ENCODE measurements around the gene KLK4. TPM values are rescaled to one million over a fixed set of nuclear protein-coding genes. Genes with fewer than 3 reads are reported as not detected.

Gene KLK4
- total and polyA plus RNA-seq, 2 donors (not counting 3 experiments of a cell fraction or from before 2014, with no cell fraction given): not detected

DNA sequence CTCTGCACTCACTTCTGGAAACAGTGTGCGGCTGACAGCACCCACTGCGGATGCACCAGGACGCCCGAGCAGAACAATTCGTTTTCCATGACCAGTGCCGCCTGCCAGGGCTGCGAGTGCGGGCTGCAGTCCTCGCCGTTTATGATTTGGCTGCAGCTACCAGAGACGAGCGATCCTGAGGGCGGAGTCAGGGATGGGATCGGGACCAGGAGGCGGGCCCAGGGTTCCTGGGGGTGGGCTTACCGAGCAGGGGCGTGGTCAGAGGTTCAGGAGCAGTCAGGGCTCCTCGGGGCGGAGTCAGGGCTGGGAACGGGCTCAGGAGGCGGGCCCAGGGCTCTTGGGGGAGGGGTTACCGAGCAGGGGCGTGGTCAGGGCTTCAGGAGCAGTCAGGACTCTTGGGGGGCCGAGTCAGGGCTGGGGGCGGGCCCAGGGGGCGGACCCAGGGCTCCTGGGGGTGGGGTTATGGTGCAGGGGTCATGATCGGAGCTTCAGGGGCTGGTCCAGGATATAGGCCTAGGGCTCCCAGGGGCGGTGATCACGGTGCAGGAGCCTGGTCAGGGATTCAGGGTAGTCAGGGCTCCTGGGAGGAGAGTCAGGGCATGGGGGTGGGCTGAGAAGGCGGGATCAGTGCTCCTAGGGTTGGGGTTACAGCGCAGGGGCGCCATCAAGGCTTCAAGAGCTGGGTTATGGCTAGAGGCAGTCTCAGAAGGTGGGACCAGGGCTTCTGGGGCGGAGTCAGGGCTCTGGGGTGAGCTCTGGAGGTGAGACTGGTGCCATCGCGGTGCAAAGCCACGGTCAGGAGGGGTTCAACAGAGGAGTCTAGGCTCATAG is 1.7 kb downstream of the KLK4 start:
- intact Hi-C loops (cut with micrococcal nuclease): loop anchor here (10.0 kb wide), 1 partner anchor 1185 kb away; the partner anchor contains the start of gene ZNF841
- CTCF ChIA-PET: interaction anchor here (1.4 to 3.4 kb wide), 3 partner anchors 13 to 205 kb away, joined by 4 to 24 read pairs (median 5); no protein-coding TSS in a partner anchor
- Histone ChIP-seq H2AFZ (ENCODE audit: low read depth, low read length) (no peak overlapping the region), H3K4me1 (ENCODE audit: control insufficient read depth, extremely low read depth, insufficient read depth, low read length) (no peaks in the 10 kb centered on the region), H4K20me1 (replicated peaks; ENCODE audit: control insufficient read depth, extremely low read depth, insufficient read depth, low read length) (no peaks in the 10 kb centered on the region), H3K27me3 (ENCODE audit: control insufficient read depth in 2 of 2, insufficient read depth in 2 of 2, low read length in 2 of 2) (peaks cover 18 to 24% of the 10 kb centered on the region in 2 experiments), H3K27ac (ENCODE audit: insufficient read depth, low read depth, low read length) (no peak overlapping the region), H3K36me3 (ENCODE audit: control insufficient read depth in 2 of 2, extremely low read depth in 1 of 2, insufficient read depth in 2 of 2, low read length in 2 of 2) (no peaks in the 10 kb centered on the region), H3K9me1 (replicated peaks; ENCODE audit: control insufficient read depth, extremely low read depth, insufficient read depth, low read length) (no peaks in the 10 kb centered on the region), H3K4me2 (ENCODE audit: insufficient read depth, low read length) (no peak overlapping the region), H3K79me2 (ENCODE audit: control insufficient read depth, insufficient read depth, low read length) (no peaks in the 10 kb centered on the region), H3K4me3 (replicated peaks in 1 of 3; ENCODE audit: insufficient read depth in 1 of 3, low read depth in 1 of 3, low read length in 3 of 3) (no peak overlapping the region), H3K9me3 (replicated peaks; ENCODE audit: control insufficient read depth, insufficient read depth, low read length) (no peaks in the 10 kb centered on the region), H3K9ac (replicated peaks; ENCODE audit: extremely low read depth, insufficient read depth, low read length) (no peak overlapping the region)
- FAIRE-seq: no peak
- no peak for TF ChIP-seq POLR2A (IDR thresholded peaks at IDR 0.05; ENCODE audit: low read depth, low read length)
- TF ChIP-seq EZH2 (IDR thresholded peaks at IDR 0.05; ENCODE audit: borderline replicate concordance, low read depth, low read length, severe bottlenecking): no peak
- TF ChIP-seq GATA2 (IDR thresholded peaks at IDR 0.05; ENCODE audit: insufficient read depth, insufficient read length, low read depth, low read length): no peak
- no peak for TF ChIP-seq POLR2AphosphoS5 (IDR thresholded peaks at IDR 0.05; ENCODE audit: insufficient read depth, low read depth, low read length)
- POLR2A ChIA-PET: no interaction called here
- dilution Hi-C loops (cut with MboI; ENCODE audit: extremely low pct_ligation_motif_present, low sequenced_read_pairs): no loop called here
- no TSS peak for BruUV-seq (replicated peaks)
- peak; percentile 47 for DNase-seq (ENCODE audit: low read depth, low spot score)

DNA sequence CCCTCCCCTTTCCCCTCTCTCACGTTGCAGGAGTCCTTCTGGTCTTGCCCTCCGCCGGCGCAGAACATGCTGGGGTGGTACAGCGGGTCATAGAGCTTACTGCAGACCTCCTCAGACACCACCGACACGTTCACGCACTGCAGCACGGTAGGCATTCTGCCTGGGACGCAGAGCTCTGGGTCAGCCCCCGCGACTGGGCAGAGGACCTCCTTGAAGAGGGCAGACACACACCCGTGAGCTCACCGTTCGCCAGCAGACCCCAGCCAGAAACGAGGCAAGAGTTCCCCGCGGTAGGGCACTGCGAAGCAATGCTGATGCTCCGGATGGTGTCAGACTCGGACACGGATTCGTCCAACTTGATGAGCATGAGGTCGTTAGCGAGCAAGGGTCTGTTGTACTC is 2.9 kb downstream of the KLK4 start:
- no peak overlapping the region for H3K4me3 ChIP-seq (replicated peaks in 1 of 3; ENCODE audit: insufficient read depth in 1 of 3, low read depth in 1 of 3, low read length in 3 of 3)
- no TSS peak for BruUV-seq (replicated peaks)
- no peak overlapping the region for H2AFZ ChIP-seq (ENCODE audit: low read depth, low read length)
- no peaks in the 10 kb centered on the region for H3K36me3 ChIP-seq (ENCODE audit: control insufficient read depth in 2 of 2, extremely low read depth in 1 of 2, insufficient read depth in 2 of 2, low read length in 2 of 2)
- FAIRE-seq: no peak
- ChIA-PET POLR2A (no interaction called here), CTCF (interaction anchor here (1.4 to 3.4 kb wide), 3 partner anchors 14 to 204 kb away, joined by 4 to 24 read pairs (median 5); no protein-coding TSS in a partner anchor)
- no peaks in the 10 kb centered on the region for H3K4me1 ChIP-seq (ENCODE audit: control insufficient read depth, extremely low read depth, insufficient read depth, low read length)
- no peaks in the 10 kb centered on the region for H3K9me3 ChIP-seq (replicated peaks; ENCODE audit: control insufficient read depth, insufficient read depth, low read length)
- no peaks in the 10 kb centered on the region for H3K79me2 ChIP-seq (ENCODE audit: control insufficient read depth, insufficient read depth, low read length)
- TF ChIP-seq MYC (IDR thresholded peaks at IDR 0.05; ENCODE audit: low read depth, low read length): no peak
- TF ChIP-seq JUN (IDR thresholded peaks at IDR 0.05; ENCODE audit: borderline replicate concordance, insufficient read depth, insufficient read length, low read depth): no peak
- no peak for TF ChIP-seq POLR2AphosphoS5 (IDR thresholded peaks at IDR 0.05; ENCODE audit: insufficient read depth, low read depth, low read length)
- TF ChIP-seq MAX (IDR thresholded peaks at IDR 0.05; ENCODE audit: insufficient read depth, insufficient read length): no peak
- no peak for TF ChIP-seq GATA2 (IDR thresholded peaks at IDR 0.05; ENCODE audit: insufficient read depth, insufficient read length, low read depth, low read length)
- TF ChIP-seq, protein P1, sequence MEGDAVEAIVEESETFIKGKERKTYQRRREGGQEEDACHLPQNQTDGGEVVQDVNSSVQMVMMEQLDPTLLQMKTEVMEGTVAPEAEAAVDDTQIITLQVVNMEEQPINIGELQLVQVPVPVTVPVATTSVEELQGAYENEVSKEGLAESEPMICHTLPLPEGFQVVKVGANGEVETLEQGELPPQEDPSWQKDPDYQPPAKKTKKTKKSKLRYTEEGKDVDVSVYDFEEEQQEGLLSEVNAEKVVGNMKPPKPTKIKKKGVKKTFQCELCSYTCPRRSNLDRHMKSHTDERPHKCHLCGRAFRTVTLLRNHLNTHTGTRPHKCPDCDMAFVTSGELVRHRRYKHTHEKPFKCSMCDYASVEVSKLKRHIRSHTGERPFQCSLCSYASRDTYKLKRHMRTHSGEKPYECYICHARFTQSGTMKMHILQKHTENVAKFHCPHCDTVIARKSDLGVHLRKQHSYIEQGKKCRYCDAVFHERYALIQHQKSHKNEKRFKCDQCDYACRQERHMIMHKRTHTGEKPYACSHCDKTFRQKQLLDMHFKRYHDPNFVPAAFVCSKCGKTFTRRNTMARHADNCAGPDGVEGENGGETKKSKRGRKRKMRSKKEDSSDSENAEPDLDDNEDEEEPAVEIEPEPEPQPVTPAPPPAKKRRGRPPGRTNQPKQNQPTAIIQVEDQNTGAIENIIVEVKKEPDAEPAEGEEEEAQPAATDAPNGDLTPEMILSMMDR (IDR thresholded peaks at IDR 0.05; ENCODE audit: extremely low read depth in 1 of 2, insufficient read depth in 1 of 2, low read depth in 1 of 2, low read length in 2 of 2): no peak
- TF ChIP-seq EZH2 (IDR thresholded peaks at IDR 0.05; ENCODE audit: borderline replicate concordance, low read depth, low read length, severe bottlenecking): no peak
- TF ChIP-seq POLR2A (IDR thresholded peaks at IDR 0.05; ENCODE audit: low read depth, low read length): no peak
- TF ChIP-seq FOS (IDR thresholded peaks at IDR 0.05; ENCODE audit: borderline replicate concordance, insufficient read depth, low read length): no peak
- dilution Hi-C loops (cut with MboI; ENCODE audit: extremely low pct_ligation_motif_present, low sequenced_read_pairs) (no loop called here), intact Hi-C loops (cut with micrococcal nuclease) (no loop called here)
- no peaks in the 10 kb centered on the region for H3K9me1 ChIP-seq (replicated peaks; ENCODE audit: control insufficient read depth, extremely low read depth, insufficient read depth, low read length)
- no peak overlapping the region for H3K9ac ChIP-seq (replicated peaks; ENCODE audit: extremely low read depth, insufficient read depth, low read length)
- peaks cover 18 to 24% of the 10 kb centered on the region in 2 experiments for H3K27me3 ChIP-seq (ENCODE audit: control insufficient read depth in 2 of 2, insufficient read depth in 2 of 2, low read length in 2 of 2)
- no peaks in the 10 kb centered on the region for H4K20me1 ChIP-seq (replicated peaks; ENCODE audit: control insufficient read depth, extremely low read depth, insufficient read depth, low read length)
- no peak overlapping the region for H3K27ac ChIP-seq (ENCODE audit: insufficient read depth, low read depth, low read length)
- DNase-seq (ENCODE audit: low read depth, low spot score): no peak
- no peak overlapping the region for H3K4me2 ChIP-seq (ENCODE audit: insufficient read depth, low read length)
